Spleen (tissue), 7 donors: ENCODE data around the gene SLC25A20.

Experiments
- POLR2A ChIP-seq, 3 donors: fragments of 450-650 bp; IDR thresholded peaks; one replicate each; pipeline ENCODE4 v1.5.1; 2017; ENCODE audit warnings: antibody characterized with exemption in 3 of 3, mild to moderate bottlenecking in 1 of 3
- POLR2AphosphoS5 ChIP-seq, 3 donors: sonication (generic); formaldehyde crosslinking; IDR thresholded peaks; one replicate each; pipeline ENCODE4 v1.5.1; 2017; ENCODE audit warnings: antibody characterized with exemption in 3 of 3
- TF ChIP-seq, protein P1 (sequence below), 11 experiments: fragments of 200-600 bp in 7 of 11; fragments of 450-650 bp in 4 of 11; sonication (generic) in 4 of 11; IDR thresholded peaks in 8 of 11; conservative IDR thresholded peaks in 3 of 11; 1 replicate in 7 of 11; 2 replicates in 4 of 11; pipeline versions ENCODE4 v1.4.0 to v1.8.0; 2016 to 2021; ENCODE audit warnings: antibody characterized with exemption in 11 of 11, inconsistent platforms in 4 of 11, mild to moderate bottlenecking in 1 of 11
- donor health status: DM: no; HTN: no; CAD: no; lungs with moderate emphysema.
- donor health status: DM: no; HTN: no; CAD: no.
- donor health status: DM: no; HTN: no; CAD: no.

DNA sequence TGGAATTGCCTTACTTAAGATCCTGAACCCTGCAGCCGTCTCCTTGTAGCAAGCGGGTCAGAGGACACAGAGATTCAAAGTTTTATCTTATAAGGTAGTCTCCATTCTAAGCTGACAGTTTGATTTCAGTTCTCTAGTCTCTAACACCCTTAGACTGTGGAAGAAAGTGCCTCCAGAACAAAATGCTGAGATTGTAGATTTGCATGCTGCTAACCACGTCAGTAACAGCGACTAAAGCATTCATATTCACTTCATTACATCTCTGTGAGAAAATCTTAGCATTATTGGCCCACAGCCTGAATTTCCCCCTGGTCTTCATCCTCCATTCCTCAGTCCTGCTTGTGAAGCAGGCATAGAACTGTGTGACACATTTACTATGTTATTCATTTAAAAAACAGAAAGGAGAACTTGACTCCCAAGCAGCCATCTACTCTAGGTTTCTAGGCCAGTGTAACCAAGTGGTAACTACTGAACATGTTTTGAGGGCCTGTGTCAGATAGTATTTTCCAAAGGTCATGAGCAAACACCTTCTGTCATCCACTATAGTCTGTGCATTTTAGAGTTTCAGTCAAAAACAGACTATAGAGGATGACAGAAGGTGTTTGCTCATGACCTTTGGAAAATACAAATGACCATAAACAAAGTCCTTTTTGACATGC, 47.3 kb upstream of the SLC25A20 start:
- TF ChIP-seq, protein P1, sequence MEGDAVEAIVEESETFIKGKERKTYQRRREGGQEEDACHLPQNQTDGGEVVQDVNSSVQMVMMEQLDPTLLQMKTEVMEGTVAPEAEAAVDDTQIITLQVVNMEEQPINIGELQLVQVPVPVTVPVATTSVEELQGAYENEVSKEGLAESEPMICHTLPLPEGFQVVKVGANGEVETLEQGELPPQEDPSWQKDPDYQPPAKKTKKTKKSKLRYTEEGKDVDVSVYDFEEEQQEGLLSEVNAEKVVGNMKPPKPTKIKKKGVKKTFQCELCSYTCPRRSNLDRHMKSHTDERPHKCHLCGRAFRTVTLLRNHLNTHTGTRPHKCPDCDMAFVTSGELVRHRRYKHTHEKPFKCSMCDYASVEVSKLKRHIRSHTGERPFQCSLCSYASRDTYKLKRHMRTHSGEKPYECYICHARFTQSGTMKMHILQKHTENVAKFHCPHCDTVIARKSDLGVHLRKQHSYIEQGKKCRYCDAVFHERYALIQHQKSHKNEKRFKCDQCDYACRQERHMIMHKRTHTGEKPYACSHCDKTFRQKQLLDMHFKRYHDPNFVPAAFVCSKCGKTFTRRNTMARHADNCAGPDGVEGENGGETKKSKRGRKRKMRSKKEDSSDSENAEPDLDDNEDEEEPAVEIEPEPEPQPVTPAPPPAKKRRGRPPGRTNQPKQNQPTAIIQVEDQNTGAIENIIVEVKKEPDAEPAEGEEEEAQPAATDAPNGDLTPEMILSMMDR (IDR thresholded peaks at IDR 0.05 in 8 of 11, conservative IDR thresholded peaks at IDR 0.05 in 3 of 11), result no peak
- no peak for TF ChIP-seq POLR2A (IDR thresholded peaks at IDR 0.05)
- no peak for TF ChIP-seq POLR2AphosphoS5 (IDR thresholded peaks at IDR 0.05)
